Astrocyte (in vitro differentiated cells and primary cell): ENCODE measurements around the gene ELMOD3. TPM values are rescaled to one million over a fixed set of nuclear protein-coding genes. Genes with fewer than 3 reads are reported as not detected.
A peak's percentile ranks its signal among the peaks of the same experiment; 100 is the strongest.

Experiments used
- DNase-seq: peaks from one replicate; pipeline ENCODE4 v3.0.0-alpha.2; 2010; ENCODE audit warnings: low read depth
- FAIRE-seq: peaks from 2 replicates; lab custom pipeline; 2011; peaks lifted over from hg19 to GRCh38; lab: Jason Lieb, UNC
- H2AFZ ChIP-seq: 2 replicates; pipeline ENCODE4 v1.6.0; 2012; ENCODE audit warnings: low read depth, low read length, inconsistent platforms
- H3K27ac ChIP-seq: 2 replicates; pipeline ENCODE4 v1.5.1; 2011; ENCODE audit warnings: low read depth, low read length, inconsistent platforms
- H3K27me3 ChIP-seq: 2 replicates; pipeline ENCODE4 v1.6.0; 2011; ENCODE audit warnings: low read length, inconsistent platforms; ENCODE audit not compliant: insufficient read depth
- H3K36me3 ChIP-seq: 2 replicates; pipeline ENCODE4 v1.5.1; 2011; ENCODE audit warnings: low read length, inconsistent platforms; ENCODE audit not compliant: insufficient read depth
- H3K4me1 ChIP-seq: 2 replicates; pipeline ENCODE4 v1.5.1; 2011; ENCODE audit warnings: low read length, inconsistent platforms; ENCODE audit not compliant: insufficient read depth
- H3K4me2 ChIP-seq: 2 replicates; pipeline ENCODE4 v1.6.0; 2012; ENCODE audit warnings: low read length, inconsistent platforms
- H3K4me3 ChIP-seq: 2 replicates; pipeline ENCODE4 v1.5.1; 2011; ENCODE audit warnings: low read depth, mild to moderate bottlenecking, low read length, inconsistent platforms; ENCODE audit not compliant: insufficient read depth
- H3K79me2 ChIP-seq: 2 replicates; pipeline ENCODE4 v1.6.0; 2012; ENCODE audit warnings: mild to moderate bottlenecking, low read length, inconsistent platforms; ENCODE audit not compliant: insufficient read depth
- H3K9ac ChIP-seq: 2 replicates; pipeline ENCODE4 v1.6.0; 2012; ENCODE audit warnings: mild to moderate bottlenecking, low read length, inconsistent platforms
- H3K9me3 ChIP-seq: 2 replicates; pipeline ENCODE4 v1.5.1; 2012; ENCODE audit warnings: low read depth, mild to moderate bottlenecking, low read length, inconsistent platforms; ENCODE audit not compliant: insufficient read depth
- H4K20me1 ChIP-seq: 2 replicates; pipeline ENCODE4 v1.6.0; 2012; ENCODE audit warnings: low read length, inconsistent platforms; ENCODE audit not compliant: insufficient read depth
- H3K27ac Mint-ChIP-seq: one replicate; pipeline ENCODE4 v1.8.0; 2021; ENCODE audit warnings: mild to moderate bottlenecking, mixed read lengths; ENCODE audit not compliant: unreplicated experiment
- H3K27me3 Mint-ChIP-seq: one replicate; pipeline ENCODE4 v1.8.0; 2021; ENCODE audit warnings: low read depth, mixed read lengths; ENCODE audit not compliant: unreplicated experiment
- H3K36me3 Mint-ChIP-seq: one replicate; pipeline ENCODE4 v1.8.0; 2021; ENCODE audit warnings: low read depth, mixed read lengths; ENCODE audit not compliant: unreplicated experiment
- H3K4me1 Mint-ChIP-seq: one replicate; pipeline ENCODE4 v1.8.0; 2021; ENCODE audit warnings: low read depth, mixed read lengths; ENCODE audit not compliant: unreplicated experiment
- H3K4me3 Mint-ChIP-seq: one replicate; pipeline ENCODE4 v1.8.0; 2021; ENCODE audit warnings: mild to moderate bottlenecking, moderate library complexity, mixed read lengths; ENCODE audit not compliant: unreplicated experiment
- H3K9me3 Mint-ChIP-seq: one replicate; pipeline ENCODE4 v1.8.0; 2021; ENCODE audit warnings: mild to moderate bottlenecking, mixed read lengths; ENCODE audit not compliant: unreplicated experiment
- EZH2 ChIP-seq: IDR thresholded peaks from 2 replicates; pipeline ENCODE4 v1.6.1; 2012; ENCODE audit warnings: mild to moderate bottlenecking, low read length, inconsistent platforms; ENCODE audit not compliant: insufficient read depth
- total RNA-seq: library from RNA; stranded (reverse); gene quantifications from 2 replicates; pipeline ENCODE4 v1.2.1, GENCODE V29; 2021
- TF ChIP-seq, protein P1 (sequence below): IDR thresholded peaks from 2 replicates; pipeline ENCODE4 v1.5.1; 2011; ENCODE audit warnings: low read depth, mild to moderate bottlenecking, inconsistent platforms, low read length, moderate library complexity; ENCODE audit not compliant: insufficient read depth

ELMOD3 gene
- total RNA-seq, 1 donor from 2014 or later = 11.7 TPM

DNA sequence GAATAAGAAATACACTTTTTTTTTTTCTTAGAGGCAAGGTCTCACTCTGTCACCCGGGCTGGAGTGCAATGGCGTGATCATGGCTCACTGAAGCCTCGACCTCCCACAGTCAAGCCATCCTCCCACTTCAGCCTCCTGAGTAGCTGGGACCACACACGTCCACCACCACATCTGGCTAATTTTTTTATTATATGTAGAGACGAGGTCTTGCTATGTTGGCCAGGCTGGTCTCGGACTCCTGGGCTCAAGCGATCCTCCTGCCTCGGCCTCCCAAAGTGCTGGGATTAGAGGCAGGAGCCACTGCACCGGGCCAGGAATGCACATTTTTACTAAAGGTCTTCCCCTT lies 29.1 kb upstream of the ELMOD3 start:
- H3K9ac ChIP-seq = peak overlapping the region; percentile 97
- H2AFZ ChIP-seq = no peak overlapping the region
- H3K36me3 ChIP-seq = peaks cover 37% of the 10 kb centered on the region
- Mint-ChIP-seq H3K27me3 (no peaks in the 10 kb centered on the region), H3K27ac (no peak overlapping the region), H3K36me3 (peaks cover 23% of the 10 kb centered on the region), H3K4me1 (peaks cover 25% of the 10 kb centered on the region), H3K4me3 (peak overlapping the region; percentile 99), H3K9me3 (no peaks in the 10 kb centered on the region)
- no peak for TF ChIP-seq EZH2
- TF ChIP-seq, protein P1, sequence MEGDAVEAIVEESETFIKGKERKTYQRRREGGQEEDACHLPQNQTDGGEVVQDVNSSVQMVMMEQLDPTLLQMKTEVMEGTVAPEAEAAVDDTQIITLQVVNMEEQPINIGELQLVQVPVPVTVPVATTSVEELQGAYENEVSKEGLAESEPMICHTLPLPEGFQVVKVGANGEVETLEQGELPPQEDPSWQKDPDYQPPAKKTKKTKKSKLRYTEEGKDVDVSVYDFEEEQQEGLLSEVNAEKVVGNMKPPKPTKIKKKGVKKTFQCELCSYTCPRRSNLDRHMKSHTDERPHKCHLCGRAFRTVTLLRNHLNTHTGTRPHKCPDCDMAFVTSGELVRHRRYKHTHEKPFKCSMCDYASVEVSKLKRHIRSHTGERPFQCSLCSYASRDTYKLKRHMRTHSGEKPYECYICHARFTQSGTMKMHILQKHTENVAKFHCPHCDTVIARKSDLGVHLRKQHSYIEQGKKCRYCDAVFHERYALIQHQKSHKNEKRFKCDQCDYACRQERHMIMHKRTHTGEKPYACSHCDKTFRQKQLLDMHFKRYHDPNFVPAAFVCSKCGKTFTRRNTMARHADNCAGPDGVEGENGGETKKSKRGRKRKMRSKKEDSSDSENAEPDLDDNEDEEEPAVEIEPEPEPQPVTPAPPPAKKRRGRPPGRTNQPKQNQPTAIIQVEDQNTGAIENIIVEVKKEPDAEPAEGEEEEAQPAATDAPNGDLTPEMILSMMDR = no peak
- no peak for DNase-seq
- H3K4me1 ChIP-seq = peaks cover 11% of the 10 kb centered on the region
- H3K27ac ChIP-seq = no peak overlapping the region
- no peaks in the 10 kb centered on the region for H3K27me3 ChIP-seq
- H3K4me2 ChIP-seq = peak overlapping the region; percentile 89
- peak overlapping the region; percentile 75 for H3K4me3 ChIP-seq
- no peaks in the 10 kb centered on the region for H3K9me3 ChIP-seq
- H4K20me1 ChIP-seq = peaks cover 66% of the 10 kb centered on the region
- peaks cover 67% of the 10 kb centered on the region for H3K79me2 ChIP-seq
- FAIRE-seq = no peak

DNA sequence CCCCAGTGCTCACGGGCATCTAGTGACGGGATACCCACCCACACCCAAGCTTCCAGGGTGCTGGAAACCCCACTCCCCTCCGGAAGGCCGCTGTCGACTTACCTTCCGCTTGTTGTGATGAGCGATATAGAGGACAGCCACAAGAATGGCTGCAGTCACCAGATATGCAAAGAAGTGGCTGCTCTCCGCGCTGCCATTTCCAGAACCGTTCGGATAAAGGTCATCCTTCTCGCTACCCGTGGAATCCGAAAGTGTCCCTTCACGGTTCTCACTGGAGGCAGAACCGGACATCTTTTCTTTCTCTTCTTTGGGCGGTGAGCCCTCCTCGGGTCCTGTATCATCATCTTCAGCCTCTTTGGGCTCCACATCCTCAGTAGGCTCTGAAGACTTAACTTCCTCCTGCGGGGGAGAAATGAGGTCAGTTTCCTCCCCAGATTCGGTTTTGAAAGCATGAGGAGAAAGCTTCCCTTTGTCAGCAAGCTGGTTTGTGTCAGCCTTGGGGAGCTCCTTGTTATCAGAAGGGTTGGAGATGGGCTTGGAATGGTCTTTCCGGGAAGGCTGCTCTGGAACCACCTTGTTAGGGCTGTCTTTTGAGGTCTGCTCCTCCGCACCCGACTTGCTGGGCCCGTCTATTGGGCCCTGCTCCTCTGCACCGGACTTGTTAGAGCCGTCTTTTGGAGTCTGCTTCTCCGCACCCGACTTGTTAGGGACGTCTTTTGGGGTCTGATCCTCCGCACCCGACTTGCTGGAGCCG lies 28.0 kb upstream of the ELMOD3 start:
- Mint-ChIP-seq H3K9me3 (no peaks in the 10 kb centered on the region), H3K36me3 (peaks cover 21% of the 10 kb centered on the region), H3K4me1 (peaks cover 25% of the 10 kb centered on the region), H3K4me3 (peak overlapping the region; percentile 99), H3K27me3 (no peaks in the 10 kb centered on the region), H3K27ac (peak overlapping the region; percentile 81)
- Histone ChIP-seq H4K20me1 (peaks cover 55% of the 10 kb centered on the region), H2AFZ (no peak overlapping the region), H3K79me2 (peaks cover 55% of the 10 kb centered on the region), H3K27ac (peak overlapping the region; percentile 96), H3K27me3 (no peaks in the 10 kb centered on the region), H3K36me3 (peaks cover 26% of the 10 kb centered on the region), H3K4me2 (peak overlapping the region; percentile 89), H3K4me3 (peak overlapping the region; percentile 75), H3K9ac (peak overlapping the region; percentile 97), H3K9me3 (no peaks in the 10 kb centered on the region), H3K4me1 (peaks cover 11% of the 10 kb centered on the region)
- FAIRE-seq = no peak
- no peak for DNase-seq
- TF ChIP-seq, protein P1 = no peak
- TF ChIP-seq EZH2 = no peak

DNA sequence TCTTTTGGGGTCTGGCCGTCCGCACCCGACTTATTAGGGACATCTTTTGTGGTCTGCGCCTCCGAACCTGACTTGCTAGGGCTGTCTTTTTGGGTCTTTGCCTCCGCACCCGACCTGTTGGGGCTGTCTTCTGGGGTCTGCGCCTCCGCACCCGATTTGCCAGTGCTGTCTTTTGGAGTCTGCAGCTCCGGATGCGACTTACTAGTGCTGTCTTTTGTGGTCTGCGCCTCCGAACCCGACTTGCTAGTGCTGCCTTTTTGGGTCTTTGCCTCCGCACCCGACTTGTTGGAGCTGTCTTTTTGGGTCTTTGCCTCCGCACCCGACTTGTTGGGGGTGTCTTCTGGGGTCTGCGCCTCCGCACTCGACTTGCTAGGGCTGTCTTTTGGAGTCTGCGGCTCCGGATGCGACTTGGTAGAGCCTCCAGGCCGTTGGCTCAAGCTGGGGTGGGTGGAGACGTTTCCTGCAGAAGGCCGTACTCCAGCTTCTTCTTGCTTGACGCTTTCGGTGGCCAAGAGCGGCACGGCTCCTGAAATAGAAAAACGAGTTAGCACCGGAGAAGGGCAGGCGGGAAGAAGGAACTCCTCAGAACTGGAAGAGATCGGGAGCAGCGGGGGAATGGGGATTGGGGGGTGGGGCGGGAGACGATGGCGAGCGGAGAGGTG lies 27.3 kb upstream of the ELMOD3 start:
- H3K9me3 Mint-ChIP-seq = no peaks in the 10 kb centered on the region
- TF ChIP-seq EZH2 = no peak
- TF ChIP-seq, protein P1 = no peak
- H3K36me3 Mint-ChIP-seq = peaks cover 17% of the 10 kb centered on the region
- H3K9ac ChIP-seq = peak overlapping the region; percentile 97
- peak overlapping the region; percentile 89 for H3K4me2 ChIP-seq
- peaks cover 11% of the 10 kb centered on the region for H3K4me1 ChIP-seq
- peaks cover 19% of the 10 kb centered on the region for H3K36me3 ChIP-seq
- H3K4me3 ChIP-seq = peak overlapping the region; percentile 75
- peaks cover 25% of the 10 kb centered on the region for H3K4me1 Mint-ChIP-seq
- H3K27ac Mint-ChIP-seq = peak overlapping the region; percentile 99
- peak overlapping the region; percentile 96 for H3K27ac ChIP-seq
- H3K27me3 Mint-ChIP-seq = no peaks in the 10 kb centered on the region
- peak overlapping the region; percentile 86 for H2AFZ ChIP-seq
- no peak for DNase-seq
- no peaks in the 10 kb centered on the region for H3K27me3 ChIP-seq
- H4K20me1 ChIP-seq = peaks cover 48% of the 10 kb centered on the region
- H3K4me3 Mint-ChIP-seq = peak overlapping the region; percentile 99
- no peak for FAIRE-seq
- H3K79me2 ChIP-seq = peaks cover 48% of the 10 kb centered on the region
- no peaks in the 10 kb centered on the region for H3K9me3 ChIP-seq
